ENCODE results near the gene CFAP69.
"Not testable (repeated sequence)": the region's sequence is repeated elsewhere in the genome, so short reads cannot be mapped to it uniquely, and the experiment has no call there.

Gene CFAP69

DNA sequence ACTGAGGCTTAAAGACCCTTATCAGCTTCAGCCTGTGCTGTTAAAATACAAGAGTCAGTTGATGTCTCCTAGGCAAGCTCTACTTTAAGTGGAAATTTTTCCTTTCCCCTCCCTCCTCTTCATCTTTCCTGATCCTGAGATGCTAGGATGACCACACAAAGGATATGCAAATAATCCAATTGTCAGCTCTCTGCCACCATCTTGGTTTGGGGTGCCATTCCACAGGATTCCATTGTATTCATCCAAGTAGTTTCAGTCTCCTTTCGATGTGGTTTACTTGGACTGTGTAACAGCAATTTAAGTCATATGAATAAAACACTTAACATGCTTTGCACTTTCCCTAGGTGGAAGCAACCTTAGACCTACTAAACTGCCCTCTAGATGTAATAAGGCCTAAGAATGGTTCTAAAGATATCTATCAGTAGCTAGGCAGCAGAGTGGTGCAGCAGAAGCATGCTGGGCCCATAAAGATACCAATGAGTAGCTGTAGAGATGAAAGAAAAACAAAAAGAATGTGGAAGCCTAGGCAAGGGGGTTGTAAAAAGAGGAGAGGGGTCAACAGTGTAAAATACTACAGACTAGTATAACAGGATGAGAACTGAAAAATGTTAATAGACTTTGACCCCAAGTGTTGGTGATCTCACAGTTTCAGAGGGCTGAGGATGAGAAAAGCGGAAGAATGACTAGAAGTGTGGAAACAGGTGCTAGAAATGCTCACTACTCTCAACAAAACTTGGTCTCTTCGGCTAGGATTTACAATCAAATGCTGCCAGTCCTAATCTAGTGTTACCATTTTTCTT is 2.4 kb upstream of the CFAP69 start:
- Mint-ChIP-seq H3K27me3 (peaks cover 43% of the 10 kb centered on the region), H3K9me3 (no peaks in the 10 kb centered on the region), H3K4me3 (no peak overlapping the region), H3K4me1 (ENCODE audit: low read depth) (peaks cover 17% of the 10 kb centered on the region), H3K27ac (no peak overlapping the region), H3K36me3 (ENCODE audit: low read depth) (no peaks in the 10 kb centered on the region)

DNA sequence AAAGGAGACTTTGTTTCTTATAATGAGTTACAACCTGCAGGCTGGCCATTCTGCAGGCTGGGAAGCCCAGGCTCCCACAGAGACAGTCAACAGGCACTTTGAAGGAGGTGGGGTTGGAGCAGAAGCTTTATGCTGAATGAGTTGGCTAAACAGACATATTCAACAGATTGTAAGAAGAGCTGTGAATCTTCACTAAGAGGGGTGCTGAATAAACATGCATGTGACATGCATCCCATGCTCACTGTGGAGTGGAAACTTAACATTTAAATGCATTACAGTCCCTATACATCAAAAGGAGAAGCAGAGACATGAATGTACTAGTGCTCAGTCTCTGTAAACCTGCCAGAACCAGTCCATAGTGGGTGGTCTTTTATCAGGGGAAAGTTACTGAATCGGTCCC is 1.4 kb upstream of the CFAP69 start:
- Mint-ChIP-seq H3K4me1 (ENCODE audit: low read depth) (peaks cover 17% of the 10 kb centered on the region), H3K4me3 (peak overlapping the region; percentile 92), H3K36me3 (ENCODE audit: low read depth) (no peaks in the 10 kb centered on the region), H3K27ac (no peak overlapping the region), H3K27me3 (peaks cover 40% of the 10 kb centered on the region), H3K9me3 (no peaks in the 10 kb centered on the region)

DNA sequence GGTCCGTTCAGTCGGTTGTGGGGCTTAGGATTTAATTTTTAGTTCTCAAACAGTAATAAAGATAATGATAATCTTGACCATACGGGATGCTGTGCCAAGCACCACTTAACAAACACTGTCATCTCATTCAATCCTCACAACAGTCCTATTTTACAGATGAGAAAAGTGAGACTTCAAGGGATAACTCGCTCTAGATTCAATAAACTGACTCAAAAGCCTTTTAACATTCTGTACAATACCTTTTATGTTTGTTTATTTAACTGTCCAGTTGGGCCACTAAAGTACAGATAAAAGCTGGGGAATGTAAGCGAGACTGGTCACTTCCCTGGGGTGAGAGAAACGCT is 437 bp upstream of the CFAP69 start:
- Mint-ChIP-seq H3K4me1 (ENCODE audit: low read depth) (peaks cover 17% of the 10 kb centered on the region), H3K4me3 (peak overlapping the region; percentile 92), H3K36me3 (ENCODE audit: low read depth) (no peaks in the 10 kb centered on the region), H3K27me3 (peaks cover 40% of the 10 kb centered on the region), H3K27ac (peak overlapping the region; percentile 43), H3K9me3 (no peaks in the 10 kb centered on the region)

DNA sequence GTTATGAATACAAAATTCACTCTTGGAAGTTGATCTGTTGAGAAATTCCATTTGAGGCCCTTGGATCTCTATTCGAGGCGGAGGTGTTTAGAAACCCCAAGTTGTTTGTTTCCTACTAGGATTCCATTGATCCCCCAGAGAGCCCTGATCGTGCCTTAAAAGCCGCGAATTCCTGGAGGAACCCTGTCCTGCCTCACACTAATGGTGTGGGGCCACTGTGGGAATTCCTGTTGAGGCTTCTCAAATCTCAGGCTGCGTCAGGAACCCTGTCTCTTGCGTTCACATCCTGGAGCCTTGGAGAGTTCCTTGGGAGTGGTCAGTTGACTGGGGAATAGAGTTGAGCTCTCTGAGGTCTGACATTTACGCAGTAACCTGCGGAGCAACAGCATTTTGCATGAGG is 1.2 kb downstream of the CFAP69 start:
- Mint-ChIP-seq H3K36me3 (ENCODE audit: low read depth) (no peaks in the 10 kb centered on the region), H3K4me1 (ENCODE audit: low read depth) (peaks cover 17% of the 10 kb centered on the region), H3K27me3 (peaks cover 44% of the 10 kb centered on the region), H3K27ac (no peak overlapping the region), H3K4me3 (peak overlapping the region; percentile 92), H3K9me3 (no peaks in the 10 kb centered on the region)

DNA sequence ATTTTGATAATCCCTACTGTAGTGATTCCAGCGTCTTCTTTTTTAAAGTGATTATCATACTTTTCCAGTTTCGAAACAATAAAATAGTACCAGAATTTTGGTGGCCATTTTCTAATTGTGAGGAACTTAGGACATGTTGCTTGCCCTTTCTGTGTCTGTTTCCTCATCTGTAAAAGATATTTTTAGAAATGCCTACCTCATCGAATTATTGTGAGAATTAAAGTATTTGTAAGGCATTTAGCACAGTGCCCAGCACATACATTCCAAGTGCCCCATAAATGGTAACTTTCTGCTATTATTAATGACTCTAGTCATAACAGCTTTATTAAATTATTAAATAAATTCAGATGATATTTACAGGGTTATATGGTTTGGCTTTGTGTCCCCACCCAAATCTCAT is 3.7 kb downstream of the CFAP69 start:
- Mint-ChIP-seq H3K9me3 (no peaks in the 10 kb centered on the region), H3K4me3 (no peak overlapping the region), H3K27ac (no peak overlapping the region)

DNA sequence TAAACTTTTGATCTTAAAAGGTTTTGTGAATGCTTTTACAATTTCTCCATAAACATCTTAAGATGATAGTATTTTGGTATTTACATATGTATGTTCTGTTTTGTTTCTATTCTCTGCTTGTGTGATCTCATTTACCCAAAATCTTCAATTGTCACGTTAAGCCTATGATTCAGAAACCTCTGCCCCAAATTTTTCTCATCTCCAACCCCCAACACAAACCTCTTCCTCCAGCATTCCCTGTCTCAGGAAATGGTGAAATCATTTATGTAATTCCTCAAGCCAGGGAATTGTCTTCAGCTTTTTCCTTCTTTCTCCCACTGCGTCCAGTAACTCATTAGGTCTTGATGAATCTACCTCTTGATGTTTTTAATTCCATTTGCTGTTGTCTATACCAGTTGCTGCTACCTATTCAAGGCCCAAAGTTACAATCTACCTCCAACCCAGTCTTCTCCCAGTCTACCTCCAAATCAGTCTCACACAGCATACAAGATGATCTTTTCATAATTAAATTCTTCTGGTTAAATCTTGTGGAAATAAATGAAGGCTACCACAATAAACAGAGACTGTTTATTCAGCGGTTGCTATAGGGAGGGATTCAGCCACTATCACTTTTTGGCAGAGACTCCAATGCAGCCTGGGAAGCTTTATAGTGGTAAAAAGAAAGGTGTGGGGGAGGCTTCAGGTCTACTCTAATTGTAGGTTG is 5.8 kb downstream of the CFAP69 start:
- Mint-ChIP-seq H3K27me3 (peaks cover 41% of the 10 kb centered on the region), H3K4me3 (no peak overlapping the region), H3K36me3 (ENCODE audit: low read depth) (no peaks in the 10 kb centered on the region)

More for the DNA sequence above, 3.7 kb downstream of the CFAP69 start:
- peaks cover 17% of the 10 kb centered on the region for H3K4me1 Mint-ChIP-seq (ENCODE audit: low read depth)
- peaks cover 37% of the 10 kb centered on the region for H3K27me3 Mint-ChIP-seq
- no peaks in the 10 kb centered on the region for H3K36me3 Mint-ChIP-seq (ENCODE audit: low read depth)

DNA sequence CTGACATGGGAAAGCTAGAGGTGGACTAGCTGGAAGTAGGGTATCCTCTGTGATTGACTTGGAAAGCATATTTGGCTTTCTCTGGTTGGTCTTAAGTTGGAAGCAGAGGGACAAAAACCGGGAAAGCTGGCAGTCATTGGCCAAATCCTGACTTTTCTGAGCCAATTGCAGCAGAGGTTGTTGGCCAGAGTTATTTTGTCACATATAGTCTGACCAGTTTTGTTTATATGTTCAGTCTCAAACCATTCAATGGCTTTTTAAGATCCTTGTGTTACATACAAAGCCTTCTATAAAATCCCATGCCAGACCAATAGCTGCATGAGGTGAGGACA is 6.3 kb downstream of the CFAP69 start:
- Mint-ChIP-seq H3K27ac (no peak overlapping the region), H3K27me3 (peaks cover 41% of the 10 kb centered on the region), H3K36me3 (ENCODE audit: low read depth) (no peaks in the 10 kb centered on the region), H3K9me3 (peaks cover 3% of the 10 kb centered on the region), H3K4me1 (ENCODE audit: low read depth) (no peaks in the 10 kb centered on the region), H3K4me3 (no peak overlapping the region)

More for the DNA sequence above, 5.8 kb downstream of the CFAP69 start:
- peaks cover 3% of the 10 kb centered on the region for H3K4me1 Mint-ChIP-seq (ENCODE audit: low read depth)
- H3K27ac Mint-ChIP-seq, result no peak overlapping the region
- H3K9me3 Mint-ChIP-seq, result peaks cover 3% of the 10 kb centered on the region

DNA sequence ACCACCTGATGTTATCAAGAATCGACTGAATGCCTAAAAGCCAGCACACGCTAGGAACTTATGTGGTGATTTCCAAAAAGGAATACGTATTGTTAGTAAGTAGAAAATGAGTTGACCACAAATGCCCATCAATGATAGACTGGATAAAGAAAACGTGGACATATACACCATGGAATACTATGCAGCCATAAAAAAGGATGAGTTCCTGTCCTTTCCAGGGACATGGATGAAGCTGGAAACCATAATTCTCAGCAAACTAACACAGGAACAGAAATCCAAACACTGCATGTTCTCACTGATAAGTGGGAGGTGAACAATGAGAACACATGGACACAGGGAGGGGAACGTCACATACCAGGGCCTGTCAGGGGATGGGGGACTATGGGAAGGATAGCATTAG is 11.0 kb downstream of the CFAP69 start:
- not testable (repeated sequence) for H3K27ac Mint-ChIP-seq; H3K4me3 Mint-ChIP-seq; H3K36me3 Mint-ChIP-seq (ENCODE audit: low read depth); H3K9me3 Mint-ChIP-seq; H3K4me1 Mint-ChIP-seq (ENCODE audit: low read depth)
- peaks cover 24% of the 10 kb centered on the region for H3K27me3 Mint-ChIP-seq

DNA sequence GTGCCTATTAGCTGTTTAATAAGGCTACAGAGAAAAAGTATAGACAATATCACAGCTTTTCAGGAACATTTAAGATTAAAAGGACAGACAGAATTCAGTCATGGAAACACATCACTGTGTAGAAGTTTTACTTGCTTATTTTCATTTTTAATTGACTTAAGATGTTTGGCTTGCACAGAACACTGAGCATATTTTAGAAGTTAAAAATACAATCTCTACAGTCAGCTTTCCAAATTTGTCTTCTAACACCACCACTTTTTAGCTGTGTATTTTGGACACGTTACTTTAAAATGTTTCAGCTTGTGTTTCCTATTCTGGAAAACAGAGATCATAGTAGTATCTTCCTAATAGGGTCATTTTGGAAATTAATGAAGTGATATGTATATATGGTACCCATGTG is 11.8 kb downstream of the CFAP69 start:
- Mint-ChIP-seq H3K27me3 (peaks cover 23% of the 10 kb centered on the region), H3K36me3 (ENCODE audit: low read depth) (no peaks in the 10 kb centered on the region), H3K4me1 (ENCODE audit: low read depth) (no peaks in the 10 kb centered on the region), H3K4me3 (no peak overlapping the region), H3K27ac (no peak overlapping the region), H3K9me3 (peaks cover 3% of the 10 kb centered on the region)

DNA sequence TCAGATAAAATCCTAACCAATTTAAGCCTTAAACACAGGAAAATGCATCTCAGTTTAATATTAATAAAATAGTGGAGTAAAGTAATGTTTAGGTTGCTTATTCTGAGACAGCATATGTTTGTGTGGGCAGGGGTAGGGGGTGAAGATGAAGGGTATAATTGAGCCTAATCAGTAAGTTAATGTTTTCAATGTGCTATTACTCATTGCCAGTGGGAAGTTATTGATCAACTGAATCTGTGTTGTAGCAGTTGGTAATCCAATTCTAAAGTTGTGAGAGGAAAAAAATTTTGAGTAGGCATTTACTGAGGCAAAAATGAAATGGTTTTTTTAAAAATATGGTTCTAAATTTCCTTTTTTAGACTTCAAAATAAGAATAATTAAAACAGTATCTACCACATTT is 16.5 kb downstream of the CFAP69 start:
- no peak overlapping the region for H3K4me3 Mint-ChIP-seq
- no peaks in the 10 kb centered on the region for H3K4me1 Mint-ChIP-seq (ENCODE audit: low read depth)
- H3K9me3 Mint-ChIP-seq, result no peaks in the 10 kb centered on the region
- H3K36me3 Mint-ChIP-seq (ENCODE audit: low read depth), result no peaks in the 10 kb centered on the region
- no peak overlapping the region for H3K27ac Mint-ChIP-seq
- H3K27me3 Mint-ChIP-seq, result peaks cover 7% of the 10 kb centered on the region

DNA sequence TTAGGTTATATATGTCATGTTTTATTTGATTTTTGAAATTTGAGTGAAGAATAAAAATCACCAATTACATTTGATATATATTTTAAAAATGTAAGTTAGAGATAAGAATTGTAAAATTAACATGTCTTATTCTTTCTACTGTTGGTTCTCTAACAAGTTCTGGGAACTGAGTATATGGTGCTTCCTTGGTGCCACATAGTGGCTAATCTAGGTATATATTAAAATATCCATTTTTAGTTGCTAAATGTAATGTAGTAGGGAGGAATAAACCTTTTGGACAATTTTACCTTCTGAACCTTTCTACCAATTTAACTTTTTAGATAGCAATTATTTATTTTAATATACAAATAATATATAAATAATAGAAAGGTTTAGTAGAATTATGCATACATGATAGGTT is 17.5 kb downstream of the CFAP69 start:
- Mint-ChIP-seq H3K27ac (no peak overlapping the region), H3K4me3 (no peak overlapping the region), H3K36me3 (ENCODE audit: low read depth) (no peaks in the 10 kb centered on the region), H3K4me1 (ENCODE audit: low read depth) (no peaks in the 10 kb centered on the region), H3K27me3 (peaks cover 6% of the 10 kb centered on the region), H3K9me3 (no peaks in the 10 kb centered on the region)

DNA sequence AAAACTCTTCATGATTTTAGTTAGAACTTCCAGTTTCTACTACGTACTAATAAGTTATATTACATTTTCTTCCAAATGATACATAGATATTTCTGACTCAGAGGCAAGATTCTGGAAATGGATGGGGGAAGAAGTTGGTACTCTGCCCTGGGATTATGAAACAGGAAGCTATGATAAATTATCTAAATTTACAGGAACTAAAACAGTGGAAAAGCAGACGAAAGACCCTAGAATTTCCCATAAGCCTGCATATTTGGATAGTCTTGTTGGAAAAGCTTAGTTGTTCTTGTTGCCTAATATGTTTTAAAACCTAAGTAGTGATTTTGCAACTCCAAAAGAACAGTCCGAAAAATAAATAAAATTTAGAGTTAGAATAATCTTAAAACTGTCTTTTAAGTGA is 21.8 kb downstream of the CFAP69 start:
- Mint-ChIP-seq H3K27ac (no peak overlapping the region), H3K27me3 (peaks cover 4% of the 10 kb centered on the region), H3K4me1 (ENCODE audit: low read depth) (no peaks in the 10 kb centered on the region), H3K4me3 (no peak overlapping the region), H3K36me3 (ENCODE audit: low read depth) (no peaks in the 10 kb centered on the region), H3K9me3 (no peaks in the 10 kb centered on the region)

DNA sequence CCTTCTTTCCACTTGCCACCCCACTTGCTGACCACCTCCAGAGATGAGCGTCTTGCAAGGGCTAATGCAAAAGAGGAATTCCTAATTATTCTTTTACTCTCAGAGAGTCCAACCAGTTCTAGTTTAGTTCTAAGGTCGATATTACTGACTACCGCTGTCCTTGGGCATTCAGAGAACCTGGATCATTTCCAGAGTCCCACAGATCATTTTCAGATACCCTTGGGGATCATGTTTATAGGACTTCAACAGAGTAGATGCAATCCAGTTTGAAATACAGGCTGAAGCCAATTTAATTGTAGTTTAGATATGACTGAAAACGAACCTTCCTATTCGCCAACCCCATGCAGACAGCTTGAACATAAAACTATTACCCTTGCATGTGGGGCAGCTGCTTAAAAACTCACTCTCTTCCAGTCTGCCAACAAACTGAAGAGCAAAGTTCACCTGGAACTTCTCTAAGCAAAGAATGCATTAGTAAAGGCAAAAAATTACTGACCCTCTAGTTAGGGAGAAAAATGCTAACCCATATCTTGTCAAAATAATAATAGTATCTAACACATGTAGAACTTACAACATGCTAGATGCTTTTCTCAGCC is 22.4 kb downstream of the CFAP69 start:
- Mint-ChIP-seq H3K4me1 (ENCODE audit: low read depth) (no peaks in the 10 kb centered on the region), H3K36me3 (ENCODE audit: low read depth) (no peaks in the 10 kb centered on the region), H3K27ac (no peak overlapping the region), H3K4me3 (no peak overlapping the region), H3K27me3 (peaks cover 4% of the 10 kb centered on the region), H3K9me3 (no peaks in the 10 kb centered on the region)

DNA sequence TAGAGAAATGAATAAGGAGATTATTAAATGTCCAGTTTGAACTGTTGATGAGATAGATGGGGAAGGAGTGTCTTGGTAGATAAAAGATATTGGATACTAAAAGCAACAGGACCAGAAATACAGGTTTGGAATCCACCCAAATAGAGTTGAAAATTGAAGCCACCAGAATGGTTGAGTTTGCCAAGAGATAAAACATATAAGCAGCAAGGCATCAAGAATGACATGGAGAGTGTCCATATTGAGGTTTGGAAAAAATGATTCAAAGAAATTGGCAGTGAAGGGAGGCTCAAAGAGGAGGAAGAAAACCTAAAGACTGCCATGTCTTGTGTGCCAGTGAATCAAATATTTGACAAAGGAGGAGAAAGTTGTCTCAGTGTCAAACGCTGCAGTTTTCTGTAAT is 24.2 kb downstream of the CFAP69 start:
- no peaks in the 10 kb centered on the region for H3K36me3 Mint-ChIP-seq (ENCODE audit: low read depth)
- H3K9me3 Mint-ChIP-seq, result no peaks in the 10 kb centered on the region
- H3K4me1 Mint-ChIP-seq (ENCODE audit: low read depth), result no peaks in the 10 kb centered on the region
- peaks cover 4% of the 10 kb centered on the region for H3K27me3 Mint-ChIP-seq
- no peak overlapping the region for H3K27ac Mint-ChIP-seq
- H3K4me3 Mint-ChIP-seq, result no peak overlapping the region

DNA sequence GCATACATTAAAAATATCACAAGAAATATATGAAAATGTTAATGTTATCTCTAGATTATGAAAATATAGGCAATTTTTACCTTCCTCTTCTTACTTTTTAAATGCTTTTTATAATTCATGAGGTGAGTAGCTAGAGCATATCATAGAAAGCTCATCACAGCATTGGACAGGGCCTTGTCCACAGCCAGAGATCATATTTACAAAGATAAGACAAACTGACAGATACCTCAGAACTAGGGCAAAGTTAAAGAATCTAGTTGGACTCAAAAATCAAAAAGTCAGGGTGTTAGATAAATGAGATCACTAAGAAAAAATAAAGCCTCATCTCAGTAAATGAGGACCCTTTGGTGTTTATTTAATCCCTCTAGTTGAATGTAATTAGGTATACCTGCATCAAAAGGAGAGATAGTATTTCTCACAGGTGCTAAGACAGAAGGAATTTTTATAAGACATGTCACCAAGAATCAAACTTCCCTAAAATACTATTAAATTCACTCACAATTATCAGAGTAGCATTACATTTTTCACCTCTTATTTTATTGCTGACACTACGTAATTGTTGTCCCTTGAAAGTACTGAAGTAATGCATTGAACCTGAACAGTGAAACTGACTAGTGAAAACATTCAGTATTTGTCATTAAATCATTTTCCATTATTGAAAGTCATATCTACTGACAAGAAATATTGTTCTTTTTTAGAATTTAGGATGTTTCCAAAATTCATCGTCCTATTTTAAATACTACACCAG is 25.6 kb downstream of the CFAP69 start:
- Mint-ChIP-seq H3K9me3 (no peaks in the 10 kb centered on the region), H3K4me1 (ENCODE audit: low read depth) (no peaks in the 10 kb centered on the region), H3K27ac (no peak overlapping the region), H3K36me3 (ENCODE audit: low read depth) (no peaks in the 10 kb centered on the region), H3K27me3 (peaks cover 4% of the 10 kb centered on the region), H3K4me3 (no peak overlapping the region)
